Activated T-cell treated with anti-CD3 and anti-CD28 coated beads for 48 hours (primary cell): ENCODE data around the gene RALGPS1.

Experiments used
- DNase-seq: peaks from one replicate; pipeline ENCODE4 v3.0.0-alpha.2; 2020; ENCODE audit warnings: low read depth

Gene RALGPS1

DNA sequence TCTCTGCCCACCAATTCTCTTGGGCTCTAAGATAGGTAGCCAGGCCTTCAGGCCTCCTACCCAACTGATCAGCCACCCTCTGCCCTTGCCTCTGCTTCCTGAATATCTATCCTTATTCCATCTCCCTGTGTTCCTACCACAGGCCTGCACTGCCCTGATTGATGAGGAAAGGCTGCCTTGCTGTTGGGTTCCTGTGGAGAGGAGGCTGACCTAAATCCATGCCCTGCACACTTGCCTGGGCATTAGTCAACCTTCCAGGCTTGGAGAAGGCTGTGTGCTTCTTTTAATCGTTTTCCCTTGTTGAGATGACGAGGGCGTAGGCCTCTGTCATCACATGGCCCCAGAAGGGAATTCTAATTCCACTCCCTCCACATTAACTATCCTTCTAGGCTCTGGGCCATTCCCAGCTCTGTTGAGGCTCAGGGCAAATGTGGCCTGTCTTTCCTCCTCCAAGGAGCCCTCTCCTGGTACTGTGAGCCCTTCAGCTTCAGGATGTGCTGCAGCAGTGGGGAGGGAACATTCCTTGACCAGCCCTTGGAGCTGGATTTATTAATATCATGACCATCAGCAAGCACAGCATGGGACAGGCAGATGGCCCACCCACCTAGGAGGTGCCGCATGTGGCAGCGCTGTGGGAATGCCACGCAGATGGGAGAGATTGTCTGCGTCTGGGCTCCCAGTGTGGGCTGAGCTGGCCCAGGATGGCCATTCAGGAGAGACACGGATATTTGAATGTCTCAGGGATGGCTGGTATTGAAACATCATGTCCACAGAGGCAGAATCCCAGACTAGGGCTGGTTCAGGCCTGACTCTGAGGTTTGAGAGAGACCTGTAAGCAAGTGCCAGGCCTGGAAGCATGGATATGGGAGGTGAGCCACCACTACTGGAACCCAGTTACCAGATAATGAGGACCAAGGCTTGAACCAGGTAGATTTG is 166.9 kb downstream of the RALGPS1 start:
- DNase-seq, result no peak

DNA sequence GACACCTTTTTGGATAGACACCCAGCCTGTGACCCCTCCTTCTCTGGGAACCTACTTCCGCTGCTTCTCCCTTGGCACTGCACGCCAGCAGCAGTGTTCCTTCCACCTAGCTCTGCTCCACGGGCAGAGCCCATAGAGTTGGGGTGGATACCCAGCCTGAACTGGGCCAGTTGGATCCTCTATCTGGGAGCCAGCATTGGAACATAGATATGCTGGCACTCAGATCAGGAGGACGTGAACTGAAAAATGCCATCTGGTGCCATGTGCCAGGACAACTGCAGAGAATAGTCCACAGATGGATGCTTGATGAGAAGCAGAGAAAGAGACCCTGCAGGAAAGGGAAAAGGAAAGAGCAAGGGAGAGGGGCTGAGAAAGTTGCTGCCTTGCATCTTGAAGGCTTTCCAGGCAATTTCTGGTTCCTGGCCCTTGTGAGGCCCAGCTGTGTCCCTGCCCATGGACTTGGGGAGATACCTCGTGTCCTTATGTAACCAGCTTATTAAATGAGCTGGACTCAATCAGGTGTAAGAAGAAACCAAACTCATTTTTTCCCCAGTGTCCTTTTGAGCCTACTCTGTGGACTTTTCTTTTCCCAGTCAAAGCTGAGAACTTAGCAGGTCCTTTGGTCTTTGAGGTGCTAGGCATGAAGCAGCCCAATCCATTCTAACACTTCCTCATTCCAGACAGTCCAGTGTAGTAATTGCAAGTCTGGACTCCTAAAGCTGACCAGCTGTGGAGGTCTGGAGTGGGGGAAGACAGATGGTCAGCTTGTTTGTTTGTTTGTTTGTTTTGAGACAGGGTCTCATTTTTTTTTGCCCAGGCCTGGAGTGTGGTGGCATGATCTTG is 168.8 kb downstream of the RALGPS1 start:
- DNase-seq, result no peak

DNA sequence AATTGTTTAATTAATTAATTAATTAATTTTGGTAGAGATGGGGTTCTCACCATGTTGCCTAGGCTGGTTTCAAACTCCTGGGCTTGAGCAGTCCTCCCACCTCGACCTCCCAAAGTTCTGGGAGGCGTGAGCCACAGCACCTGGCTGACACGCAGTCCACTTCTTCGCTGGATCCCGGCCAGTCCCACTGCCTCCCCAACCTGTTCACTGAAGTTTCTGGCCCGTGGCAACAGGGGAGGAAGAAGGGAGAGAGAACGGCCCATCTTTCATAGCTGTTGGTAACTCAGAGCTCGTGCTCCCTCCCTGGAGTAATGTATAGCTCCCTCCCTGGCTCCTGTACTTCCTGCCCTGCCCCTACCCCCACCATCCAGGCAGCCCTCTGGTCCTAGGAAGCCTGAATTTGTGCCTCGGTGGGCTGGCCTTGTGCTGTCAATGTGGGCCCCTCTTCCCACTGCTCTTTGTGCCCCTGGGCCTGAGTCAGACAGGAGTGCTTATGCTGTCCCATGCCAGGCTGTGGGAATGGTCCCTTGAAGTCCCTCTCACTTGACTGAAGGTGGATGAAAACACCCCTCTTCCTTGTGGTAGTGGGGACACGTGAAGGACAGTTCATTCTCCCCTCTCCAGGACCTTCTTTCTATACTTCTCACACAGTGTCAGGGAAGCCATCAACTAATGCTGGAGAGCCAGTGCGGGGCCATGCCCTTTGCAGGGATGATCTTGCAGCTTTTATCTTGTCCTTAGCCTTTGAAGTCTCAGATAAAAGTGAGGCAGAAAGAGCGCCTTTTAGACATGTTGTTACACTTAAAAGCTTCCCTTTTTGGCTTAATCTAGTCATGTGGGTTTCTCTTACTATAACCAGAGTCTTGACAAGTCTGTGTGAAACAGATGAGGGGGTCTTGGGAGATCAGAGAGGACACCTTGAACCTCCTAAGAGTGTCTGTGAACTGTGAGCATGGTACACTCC is 169.8 kb downstream of the RALGPS1 start:
- no peak for DNase-seq

GRCh38 chr9:127085186-127085585 is 170.6 kb downstream of the RALGPS1 start:
- no peak for DNase-seq

DNA sequence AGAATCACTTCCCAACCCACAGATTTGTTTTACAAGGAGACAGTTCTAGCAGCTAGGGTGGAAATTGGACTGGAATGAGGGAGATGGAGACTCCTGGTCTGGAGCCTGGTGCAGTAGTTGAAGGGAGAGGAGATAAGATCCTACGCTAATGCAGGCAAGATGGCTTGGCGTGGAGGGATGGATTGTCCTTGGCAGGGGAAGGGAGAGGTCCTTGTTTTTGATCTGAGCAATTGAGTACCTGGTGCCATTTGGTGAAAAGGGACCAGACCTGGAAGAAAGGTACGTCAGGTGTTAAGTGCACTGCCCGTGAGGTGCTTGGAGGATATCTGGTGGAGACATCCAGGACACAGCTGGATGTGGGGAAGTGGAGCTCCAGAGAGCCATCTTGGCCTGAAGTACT is 172.2 kb downstream of the RALGPS1 start:
- DNase-seq, result no peak

- DNase-seq, result no peak
Observed at GRCh38 chr9:127087411-127087810, 172.8 kb downstream of the RALGPS1 start.

- DNase-seq, result no peak
Observed at GRCh38 chr9:127087836-127088235, 173.3 kb downstream of the RALGPS1 start.

GRCh38 chr9:127088724-127089615 is 174.4 kb downstream of the RALGPS1 start:
- DNase-seq, result no peak

- no peak for DNase-seq
Observed at GRCh38 chr9:127089631-127090081, 175.1 kb downstream of the RALGPS1 start.

GRCh38 chr9:127090341-127090985 is 175.9 kb downstream of the RALGPS1 start:
- no peak for DNase-seq

GRCh38 chr9:127091526-127091925 is 176.9 kb downstream of the RALGPS1 start:
- DNase-seq, result no peak

DNA sequence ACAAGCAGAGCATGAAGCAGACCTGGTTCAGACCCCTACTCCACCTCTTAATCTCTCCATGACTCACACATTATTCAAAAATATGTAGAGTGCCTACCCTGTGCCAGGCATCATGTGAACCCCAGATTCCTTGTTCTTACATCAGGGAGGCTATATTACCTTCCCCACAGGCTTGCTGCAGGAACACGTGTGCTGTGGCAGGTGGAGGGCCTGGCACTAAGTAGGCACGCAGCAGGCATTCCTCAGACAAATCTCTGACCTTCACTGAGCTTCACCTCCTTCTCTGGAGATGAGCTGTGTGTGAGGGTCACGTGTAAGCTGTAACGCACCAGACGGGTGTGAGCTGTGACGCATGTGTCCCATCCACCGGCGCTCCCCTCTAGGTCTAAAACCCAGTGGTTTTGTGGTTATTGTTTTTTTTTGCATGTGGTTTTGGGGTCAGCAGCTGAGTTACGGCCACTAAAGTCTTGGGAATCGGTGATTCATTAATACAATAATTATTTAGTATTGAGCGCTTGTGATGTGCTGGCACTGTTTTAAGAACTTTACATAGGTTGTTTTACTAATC is 177.5 kb downstream of the RALGPS1 start:
- no peak for DNase-seq

- DNase-seq, result no peak
Observed at GRCh38 chr9:127093319-127094020, 178.9 kb downstream of the RALGPS1 start.

GRCh38 chr9:127095411-127095810 is 180.8 kb downstream of the RALGPS1 start:
- DNase-seq, result no peak

GRCh38 chr9:127096208-127096607 is 181.6 kb downstream of the RALGPS1 start:
- no peak for DNase-seq

DNA sequence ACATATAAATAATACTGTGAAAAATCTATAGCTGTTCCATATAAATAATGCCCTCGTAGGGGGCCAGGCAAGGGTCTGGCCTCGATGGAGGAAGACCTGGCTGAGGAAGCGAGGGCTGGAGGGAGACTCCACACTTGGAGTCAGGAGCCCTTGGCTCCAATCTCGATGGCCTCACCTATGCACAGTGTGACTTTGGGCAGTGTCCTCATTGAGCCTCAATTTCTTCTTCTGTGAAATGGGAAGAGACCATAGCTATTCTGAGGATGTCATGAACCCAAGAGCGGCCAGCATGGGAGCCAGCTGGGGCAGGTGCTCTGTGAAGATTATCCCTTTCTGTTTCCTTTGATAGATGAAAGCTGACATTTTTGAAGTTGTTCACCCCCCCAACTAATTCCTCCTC is 183.1 kb downstream of the RALGPS1 start:
- no peak for DNase-seq

DNA sequence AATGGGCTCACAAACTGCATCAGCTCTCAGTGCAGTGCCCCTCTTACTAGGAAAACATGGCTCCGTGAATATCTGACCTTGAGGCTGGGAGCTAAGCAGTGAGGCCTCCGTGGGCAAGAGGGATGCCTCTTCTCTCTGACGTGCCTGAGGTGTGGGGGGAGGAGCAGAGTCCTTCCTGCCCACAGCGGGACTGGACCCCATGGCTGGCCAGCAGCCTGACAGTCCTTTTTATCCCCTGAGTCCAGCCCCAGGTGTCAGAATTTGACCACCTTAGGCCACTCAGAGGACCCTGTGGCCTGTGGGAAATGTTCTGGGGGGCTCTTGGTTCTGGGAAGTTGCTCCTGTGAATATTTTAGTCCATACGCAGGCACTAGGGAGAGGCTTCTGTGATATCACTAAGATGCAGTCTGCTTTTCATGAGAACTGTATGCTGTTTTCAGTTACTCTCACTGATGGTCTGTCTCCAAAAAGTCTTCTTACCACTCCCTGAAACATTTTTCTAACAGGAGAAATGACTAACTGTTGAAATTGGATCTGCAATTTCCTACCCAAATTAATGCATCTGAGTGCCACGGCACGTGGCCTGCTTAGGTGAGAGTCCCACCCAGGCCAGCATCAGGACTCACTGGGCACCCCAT is 184.5 kb downstream of the RALGPS1 start:
- DNase-seq, result no peak

DNA sequence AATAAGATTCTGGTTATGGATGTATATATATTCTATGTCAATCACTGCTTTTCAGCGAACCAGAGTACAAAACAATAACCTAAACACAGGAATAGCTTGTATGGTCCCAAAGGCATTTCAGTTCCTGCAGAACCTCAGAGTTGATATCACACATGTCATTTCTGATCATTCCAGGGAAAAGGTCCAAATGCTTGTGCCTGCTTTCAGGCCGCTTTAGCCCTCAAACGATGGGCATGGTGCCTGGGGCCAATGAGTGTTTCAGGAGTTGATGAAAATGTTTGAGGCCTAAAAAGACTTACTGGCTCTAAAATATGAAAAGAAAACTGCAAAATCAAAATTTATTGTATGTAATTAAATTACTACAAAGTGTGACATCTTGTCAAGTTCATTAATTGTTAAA is 185.1 kb downstream of the RALGPS1 start:
- no peak for DNase-seq

- DNase-seq, result no peak
Observed at GRCh38 chr9:127102176-127102575, 187.6 kb downstream of the RALGPS1 start.
